Activated T-cell treated with anti-CD3 and anti-CD28 coated beads, Interleukin-2, amount 50 U/mL, for 4 hours (primary cell): ENCODE results near the gene AHDC1. TPM values are rescaled to one million over a fixed set of nuclear protein-coding genes. Genes with fewer than 3 reads are reported as not detected.

Experiments
- ATAC-seq, 2 donors: fragments of 200-7000 bp; cut with Tn5 transposase; one replicate each; pipeline ENCODE4 v1.10.0; 2021
- DNase-seq: peaks from one replicate; pipeline ENCODE4 v3.0.0-alpha.2; 2020
- H3K27me3 Mint-ChIP-seq: one replicate; pipeline ENCODE4 v1.8.0; 2021; ENCODE audit warnings: low read depth, mixed read lengths
- H3K36me3 Mint-ChIP-seq: one replicate; pipeline ENCODE4 v1.8.0; 2022; ENCODE audit warnings: mixed read lengths; ENCODE audit not compliant: insufficient read depth
- H3K4me1 Mint-ChIP-seq: one replicate; pipeline ENCODE4 v1.8.0; 2021; ENCODE audit warnings: low read depth, mixed read lengths
- H3K4me3 Mint-ChIP-seq: one replicate; pipeline ENCODE4 v1.8.0; 2021; ENCODE audit warnings: mild to moderate bottlenecking, moderate library complexity, mixed read lengths
- H3K9me3 Mint-ChIP-seq: one replicate; pipeline ENCODE4 v1.8.0; 2021; ENCODE audit warnings: mixed read lengths
- total RNA-seq, 3 donors: library from RNA; stranded (reverse); gene quantifications; one replicate each; pipeline ENCODE4 v1.2.1, GENCODE V29; 2021

AHDC1 gene
- total RNA-seq, 3 donors from 2014 or later: 7.6 to 9.4 (median 8.6) TPM

GRCh38 chr1:27574871-27575831 lies 28.8 kb downstream of the AHDC1 start:
- DNase-seq (no peak), ATAC-seq (peak; percentile 36 to 52)
- H3K4me3 Mint-ChIP-seq: no peak overlapping the region
- no peaks in the 10 kb centered on the region for H3K9me3 Mint-ChIP-seq
- H3K4me1 Mint-ChIP-seq: peaks cover 30% of the 10 kb centered on the region
- peaks cover 4% of the 10 kb centered on the region for H3K36me3 Mint-ChIP-seq
- peaks cover 1% of the 10 kb centered on the region for H3K27me3 Mint-ChIP-seq

GRCh38 chr1:27574001-27574781 lies 29.8 kb downstream of the AHDC1 start:
- Mint-ChIP-seq H3K4me3 (peak overlapping the region; percentile 27), H3K27me3 (peaks cover 1% of the 10 kb centered on the region), H3K36me3 (peaks cover 4% of the 10 kb centered on the region), H3K4me1 (peaks cover 31% of the 10 kb centered on the region), H3K9me3 (no peaks in the 10 kb centered on the region)
- ATAC-seq (no peak), DNase-seq (no peak)

GRCh38 chr1:27572679-27573426 lies 31.1 kb downstream of the AHDC1 start:
- Mint-ChIP-seq H3K36me3 (peaks cover 2% of the 10 kb centered on the region), H3K27me3 (peaks cover 1% of the 10 kb centered on the region), H3K9me3 (no peaks in the 10 kb centered on the region)

GRCh38 chr1:27572019-27572678 lies 31.8 kb downstream of the AHDC1 start:
- H3K4me3 Mint-ChIP-seq: no peak overlapping the region
- H3K9me3 Mint-ChIP-seq: no peaks in the 10 kb centered on the region
- peaks cover under 1% of the 10 kb centered on the region for H3K27me3 Mint-ChIP-seq
- H3K4me1 Mint-ChIP-seq: peaks cover 41% of the 10 kb centered on the region
- H3K36me3 Mint-ChIP-seq: peaks cover 2% of the 10 kb centered on the region
- DNase-seq: no peak
- ATAC-seq: no peak

More at GRCh38 chr1:27572679-27573426, 31.1 kb downstream of the AHDC1 start:
- DNase-seq: no peak
- H3K4me1 Mint-ChIP-seq: peaks cover 36% of the 10 kb centered on the region
- no peak overlapping the region for H3K4me3 Mint-ChIP-seq
- no peak for ATAC-seq

GRCh38 chr1:27571439-27572018 lies 32.4 kb downstream of the AHDC1 start:
- Mint-ChIP-seq H3K4me3 (no peak overlapping the region), H3K27me3 (no peaks in the 10 kb centered on the region), H3K4me1 (peaks cover 38% of the 10 kb centered on the region), H3K36me3 (peaks cover 2% of the 10 kb centered on the region), H3K9me3 (no peaks in the 10 kb centered on the region)
- DNase-seq (no peak), ATAC-seq (no peak)

- DNase-seq (no peak), ATAC-seq (no peak)
- no peaks in the 10 kb centered on the region for H3K9me3 Mint-ChIP-seq
- H3K36me3 Mint-ChIP-seq: peaks cover 2% of the 10 kb centered on the region
- peaks cover 36% of the 10 kb centered on the region for H3K4me1 Mint-ChIP-seq
- H3K4me3 Mint-ChIP-seq: no peak overlapping the region
- no peaks in the 10 kb centered on the region for H3K27me3 Mint-ChIP-seq
These were observed 33.2 kb downstream of the AHDC1 start for GRCh38 chr1:27570784-27571183.

- Mint-ChIP-seq H3K9me3 (no peaks in the 10 kb centered on the region), H3K4me1 (peaks cover 36% of the 10 kb centered on the region), H3K36me3 (peaks cover 2% of the 10 kb centered on the region), H3K4me3 (no peak overlapping the region), H3K27me3 (no peaks in the 10 kb centered on the region)
- DNase-seq (no peak), ATAC-seq (no peak)
These were observed 33.6 kb downstream of the AHDC1 start for GRCh38 chr1:27570356-27570755.

GRCh38 chr1:27569506-27570291 lies 34.2 kb downstream of the AHDC1 start:
- Mint-ChIP-seq H3K4me1 (peaks cover 36% of the 10 kb centered on the region), H3K4me3 (peak overlapping the region; percentile 72)

GRCh38 chr1:27569088-27569460 lies 34.9 kb downstream of the AHDC1 start:
- DNase-seq: no peak
- Mint-ChIP-seq H3K36me3 (peaks cover 2% of the 10 kb centered on the region), H3K27me3 (no peaks in the 10 kb centered on the region), H3K4me3 (peak overlapping the region; percentile 72), H3K9me3 (no peaks in the 10 kb centered on the region), H3K4me1 (peaks cover 33% of the 10 kb centered on the region)
- ATAC-seq: peak; percentile 2 to 6

More at GRCh38 chr1:27569506-27570291, 34.2 kb downstream of the AHDC1 start:
- peaks cover 2% of the 10 kb centered on the region for H3K36me3 Mint-ChIP-seq
- ATAC-seq: no peak
- DNase-seq: no peak
- H3K27me3 Mint-ChIP-seq: no peaks in the 10 kb centered on the region
- no peaks in the 10 kb centered on the region for H3K9me3 Mint-ChIP-seq

GRCh38 chr1:27568300-27569087 lies 35.5 kb downstream of the AHDC1 start:
- H3K9me3 Mint-ChIP-seq: no peaks in the 10 kb centered on the region
- H3K4me1 Mint-ChIP-seq: peaks cover 31% of the 10 kb centered on the region
- peak overlapping the region; percentile 72 for H3K4me3 Mint-ChIP-seq
- no peaks in the 10 kb centered on the region for H3K36me3 Mint-ChIP-seq
- ATAC-seq: peak; percentile 97 to 98
- H3K27me3 Mint-ChIP-seq: no peaks in the 10 kb centered on the region
- DNase-seq: peak; percentile 90

- H3K4me3 Mint-ChIP-seq: peak overlapping the region; percentile 57
- ATAC-seq: peak; percentile 2
- no peaks in the 10 kb centered on the region for H3K27me3 Mint-ChIP-seq
- DNase-seq: no peak
- H3K4me1 Mint-ChIP-seq: peaks cover 32% of the 10 kb centered on the region
- H3K36me3 Mint-ChIP-seq: no peaks in the 10 kb centered on the region
- no peaks in the 10 kb centered on the region for H3K9me3 Mint-ChIP-seq
These were observed 36.0 kb downstream of the AHDC1 start for GRCh38 chr1:27567971-27568299.

GRCh38 chr1:27567146-27567526 lies 36.8 kb downstream of the AHDC1 start:
- Mint-ChIP-seq H3K4me1 (peaks cover 27% of the 10 kb centered on the region), H3K9me3 (no peaks in the 10 kb centered on the region), H3K4me3 (no peak overlapping the region), H3K27me3 (no peaks in the 10 kb centered on the region), H3K36me3 (no peaks in the 10 kb centered on the region)
- ATAC-seq (no peak), DNase-seq (no peak)
